WTC11 (cell line): ENCODE results near the gene ZNF630. TPM values are rescaled to one million over a fixed set of nuclear protein-coding genes. Genes with fewer than 3 reads are reported as not detected.

Source experiments
- ATAC-seq: fragments of 200-7000 bp; cut with Tn5 transposase; 2 replicates; pipeline ENCODE4 v1.10.0; 2021; ENCODE audit warnings: mild to moderate bottlenecking, moderate library complexity
- CTCF ChIA-PET: fragments of 300-600 bp; sonication (Branson Sonifier 250); formaldehyde crosslinking; loops from one replicate; lab custom pipeline; 2021; ENCODE audit warnings: antibody characterized with exemption; lab: Charles Lee
- POLR2A ChIA-PET: fragments of 350-600 bp; sonication (Branson Sonifier 250); formaldehyde crosslinking; loops from one replicate; lab custom pipeline; 2021; ENCODE audit warnings: antibody characterized with exemption; lab: Charles Lee
- DNase-seq: peaks from one replicate; pipeline ENCODE4 v3.0.0; 2021; ENCODE audit warnings: low spot score
- H3K27ac Mint-ChIP-seq: 2 replicates; pipeline ENCODE4 v1.8.0; 2021; ENCODE audit warnings: mixed read lengths
- H3K27me3 Mint-ChIP-seq: 2 replicates; pipeline ENCODE4 v1.8.0; 2021; ENCODE audit warnings: low read depth, mild to moderate bottlenecking, moderate library complexity, mixed read lengths
- H3K36me3 Mint-ChIP-seq: 2 replicates; pipeline ENCODE4 v1.8.0; 2021; ENCODE audit warnings: mixed read lengths
- H3K4me1 Mint-ChIP-seq: 2 replicates; pipeline ENCODE4 v1.8.0; 2022; ENCODE audit warnings: mixed read lengths
- H3K4me3 Mint-ChIP-seq: 2 replicates; pipeline ENCODE4 v1.8.0; 2021; ENCODE audit warnings: mild to moderate bottlenecking, moderate library complexity, mixed read lengths
- H3K9me3 Mint-ChIP-seq: 2 replicates; pipeline ENCODE4 v1.8.0; 2021; ENCODE audit warnings: mixed read lengths
- AR ChIP-seq: fragments of 250-450 bp; sonication (Bioruptor Pico); IDR thresholded peaks from 2 replicates; pipeline ENCODE4 v1.9.0; 2021; ENCODE audit warnings: mild to moderate bottlenecking
- ATF1 ChIP-seq: sonication (generic); formaldehyde crosslinking; IDR thresholded peaks from 2 replicates; pipeline ENCODE4 v1.8.1; 2023; ENCODE audit warnings: mild to moderate bottlenecking, moderate library complexity, missing genetic modification reagents
- ATF3 ChIP-seq: sonication (generic); formaldehyde crosslinking; conservative IDR thresholded peaks from 2 replicates; pipeline ENCODE4 v1.8.1; 2022; ENCODE audit warnings: mild to moderate bottlenecking, missing genetic modification reagents
- ATF6 ChIP-seq: sonication (generic); formaldehyde crosslinking; IDR thresholded peaks from 2 replicates; pipeline ENCODE4 v1.8.1; 2023; ENCODE audit warnings: mild to moderate bottlenecking, missing genetic modification reagents
- CDX4 ChIP-seq: fragments of 250-450 bp; sonication (Bioruptor Pico); IDR thresholded peaks from 2 replicates; pipeline ENCODE4 v1.9.0; 2021; ENCODE audit warnings: moderate library complexity, mild to moderate bottlenecking, inconsistent platforms, borderline replicate concordance
- CREM ChIP-seq: sonication (generic); formaldehyde crosslinking; IDR thresholded peaks from 2 replicates; pipeline ENCODE4 v1.8.1; 2022; ENCODE audit warnings: mild to moderate bottlenecking, missing genetic modification reagents, moderate library complexity
- E2F1 ChIP-seq: sonication (generic); formaldehyde crosslinking; IDR thresholded peaks from 2 replicates; pipeline ENCODE4 v1.8.0; 2022; ENCODE audit warnings: mild to moderate bottlenecking, missing genetic modification reagents
- EMX1 ChIP-seq: fragments of 250-450 bp; sonication (Bioruptor Pico); IDR thresholded peaks from 2 replicates; pipeline ENCODE4 v1.8.0; 2021; ENCODE audit warnings: mild to moderate bottlenecking
- ETV6 ChIP-seq: sonication (generic); formaldehyde crosslinking; IDR thresholded peaks from 2 replicates; pipeline ENCODE4 v1.8.1; 2022; ENCODE audit warnings: mild to moderate bottlenecking, missing genetic modification reagents
- FOXK1 ChIP-seq: sonication (generic); formaldehyde crosslinking; IDR thresholded peaks from 2 replicates; pipeline ENCODE4 v1.8.0; 2022; ENCODE audit warnings: mild to moderate bottlenecking, moderate library complexity, missing genetic modification reagents
- FOXP4 ChIP-seq: sonication (generic); formaldehyde crosslinking; IDR thresholded peaks from 2 replicates; pipeline ENCODE4 v1.8.0; 2022; ENCODE audit warnings: mild to moderate bottlenecking, missing genetic modification reagents
- JUN ChIP-seq: sonication (generic); formaldehyde crosslinking; IDR thresholded peaks from 2 replicates; pipeline ENCODE4 v1.8.0; 2023; ENCODE audit warnings: mild to moderate bottlenecking, missing genetic modification reagents
- MAX ChIP-seq: sonication (generic); formaldehyde crosslinking; IDR thresholded peaks from 2 replicates; pipeline ENCODE4 v1.8.0; 2022; ENCODE audit warnings: mild to moderate bottlenecking, missing genetic modification reagents
- MLX ChIP-seq: sonication (generic); formaldehyde crosslinking; IDR thresholded peaks from 2 replicates; pipeline ENCODE4 v1.8.1; 2023; ENCODE audit warnings: mild to moderate bottlenecking, missing genetic modification reagents, moderate library complexity
- PREB ChIP-seq: sonication (generic); formaldehyde crosslinking; IDR thresholded peaks from 2 replicates; pipeline ENCODE4 v1.8.1; 2022; ENCODE audit warnings: mild to moderate bottlenecking, missing genetic modification reagents, moderate library complexity, borderline replicate concordance
- RELA ChIP-seq: sonication (generic); formaldehyde crosslinking; IDR thresholded peaks from 2 replicates; pipeline ENCODE4 v1.8.1; 2022; ENCODE audit warnings: missing genetic modification reagents, mild to moderate bottlenecking, borderline replicate concordance
- SOX15 ChIP-seq: fragments of 250-450 bp; sonication (Bioruptor Pico); IDR thresholded peaks from 2 replicates; pipeline ENCODE4 v1.9.0; 2021; ENCODE audit warnings: mild to moderate bottlenecking
- TCF7 ChIP-seq: sonication (generic); formaldehyde crosslinking; IDR thresholded peaks from 2 replicates; pipeline ENCODE4 v1.8.0; 2022; ENCODE audit warnings: mild to moderate bottlenecking, low read depth, missing genetic modification reagents, moderate library complexity
- ZNF317 ChIP-seq: sonication (generic); formaldehyde crosslinking; IDR thresholded peaks from 2 replicates; pipeline ENCODE4 v1.8.1; 2023; ENCODE audit warnings: low read depth, mild to moderate bottlenecking, moderate library complexity, missing genetic modification reagents, borderline replicate concordance
- ZNF423 ChIP-seq: fragments of 250-450 bp; sonication (Bioruptor Pico); IDR thresholded peaks from 2 replicates; pipeline ENCODE4 v2.1.2; 2022; ENCODE audit warnings: mild to moderate bottlenecking, moderate library complexity
- total RNA-seq: library from RNA; stranded (reverse); gene quantifications from 3 replicates; pipeline ENCODE4 v1.2.3, GENCODE V29; 2021

Gene ZNF630
- total RNA-seq, 1 experiment from 2014 or later: 1.3 TPM

- TF ChIP-seq TCF7 (CRISPR knock-in tag) (no peak), EMX1 (CRISPR knock-in tag) (no peak), ATF6 (CRISPR knock-in tag) (no peak)
These were observed 656 bp upstream of the ZNF630 start (continued) for GRCh38 chrX:48071986-48072605.

GRCh38 chrX:48068096-48068887 lies 3.1 kb downstream of the ZNF630 start:
- H3K9me3 Mint-ChIP-seq: no peaks in the 10 kb centered on the region
- ATAC-seq: no peak
- DNase-seq: no peak
- H3K27me3 Mint-ChIP-seq: no peaks in the 10 kb centered on the region
- CTCF ChIA-PET: no interaction called here
- H3K4me1 Mint-ChIP-seq: peaks cover 11% of the 10 kb centered on the region
- H3K4me3 Mint-ChIP-seq: no peak overlapping the region
- no peak overlapping the region for H3K27ac Mint-ChIP-seq
- POLR2A ChIA-PET: no interaction called here
- H3K36me3 Mint-ChIP-seq: no peaks in the 10 kb centered on the region; the same call in 1 of the 2 replicates
- no peak for TF ChIP-seq MLX (CRISPR knock-in tag)
- no peak for TF ChIP-seq EMX1 (CRISPR knock-in tag)
- no peak for TF ChIP-seq ATF3 (CRISPR knock-in tag)
- TF ChIP-seq, all 79 proteins: peak for 0

- DNase-seq (no peak), ATAC-seq (no peak)
- Mint-ChIP-seq H3K36me3 (peaks cover 24% of the 10 kb centered on the region), H3K4me1 (no peaks in the 10 kb centered on the region), H3K27ac (no peak overlapping the region), H3K4me3 (no peak overlapping the region), H3K9me3 (peaks cover 7% of the 10 kb centered on the region), H3K27me3 (no peaks in the 10 kb centered on the region)
- CTCF ChIA-PET: interaction anchor here (0.5 kb wide), 1 partner anchor 83 kb away, joined by 4 read pairs; no protein-coding TSS in a partner anchor
- POLR2A ChIA-PET: no interaction called here
- no peak for TF ChIP-seq ATF1 (CRISPR knock-in tag)
- TF ChIP-seq ZNF317: no peak
- no peak for TF ChIP-seq RELA (CRISPR knock-in tag)
- TF ChIP-seq CDX4 (CRISPR knock-in tag): no peak
- no peak for TF ChIP-seq SOX15
- no peak for TF ChIP-seq AR (CRISPR knock-in tag)
- TF ChIP-seq CREM (CRISPR knock-in tag): no peak
- no peak for TF ChIP-seq ETV6 (CRISPR knock-in tag)
- TF ChIP-seq PREB (CRISPR knock-in tag): no peak
- TF ChIP-seq FOXK1 (CRISPR knock-in tag): no peak
- TF ChIP-seq ZNF423 (CRISPR knock-in tag): no peak
- TF ChIP-seq FOXP4 (CRISPR knock-in tag): no peak
- TF ChIP-seq MAX: no peak
- TF ChIP-seq JUN (CRISPR knock-in tag): no peak
- no peak for TF ChIP-seq E2F1 (CRISPR knock-in tag)
These were observed 7.2 kb downstream of the ZNF630 start for GRCh38 chrX:48064261-48064660.
